Liver (tissue), 9 donors: ENCODE data around the gene P2RX5. TPM values are rescaled to one million over a fixed set of nuclear protein-coding genes. Genes with fewer than 3 reads are reported as not detected.

ENCODE experiments used
- DNase-seq: peaks from one replicate; pipeline ENCODE4 v3.0.0-alpha.2; 2017; ENCODE audit warnings: low spot score
- H3K27ac ChIP-seq, 2 donors: one replicate each; pipeline ENCODE4 v1.7.0; 2013; ENCODE audit warnings: inconsistent platforms in 2 of 2, low read length in 2 of 2, control low read depth in 1 of 2, low read depth in 1 of 2, mild to moderate bottlenecking in 1 of 2
- H3K27me3 ChIP-seq, 4 donors: one replicate each; pipeline versions ENCODE4 v1.6.1 to v1.7.0; 2013; ENCODE audit warnings: low read length in 3 of 4, inconsistent platforms in 1 of 4, mild to moderate bottlenecking in 1 of 4, moderate library complexity in 1 of 4; ENCODE audit not compliant: control insufficient read depth in 4 of 4, insufficient read depth in 4 of 4
- H3K36me3 ChIP-seq, 4 donors: one replicate each; pipeline versions ENCODE4 v1.6.1 to v1.7.0; 2013; ENCODE audit warnings: low read length in 3 of 4, mild to moderate bottlenecking in 3 of 4, low read depth in 1 of 4, moderate library complexity in 1 of 4; ENCODE audit not compliant: control insufficient read depth in 4 of 4, insufficient read depth in 3 of 4
- H3K4me1 ChIP-seq, 4 donors: one replicate each; pipeline versions ENCODE4 v1.6.1 to v1.7.0; 2013; ENCODE audit warnings: low read length in 3 of 4, mild to moderate bottlenecking in 3 of 4, moderate library complexity in 1 of 4; ENCODE audit not compliant: control insufficient read depth in 4 of 4, insufficient read depth in 4 of 4
- H3K4me3 ChIP-seq, 3 donors: one replicate each; pipeline versions ENCODE4 v1.6.1 to v1.7.0; 2013; ENCODE audit warnings: low read length in 3 of 3, control low read depth in 1 of 3, low read depth in 1 of 3, mild to moderate bottlenecking in 1 of 3
- H3K9ac ChIP-seq, 2 donors: one replicate each; pipeline ENCODE4 v1.7.0; 2013; ENCODE audit warnings: low read length in 2 of 2, mild to moderate bottlenecking in 2 of 2, moderate library complexity in 2 of 2, control low read depth in 1 of 2, low read depth in 1 of 2
- H3K9me3 ChIP-seq, 4 donors: one replicate each; pipeline versions ENCODE4 v1.6.1 to v1.7.0; 2013; ENCODE audit warnings: low read length in 3 of 4; ENCODE audit not compliant: control insufficient read depth in 4 of 4
- ATF3 ChIP-seq: IDR thresholded peaks from 2 replicates; pipeline ENCODE4 v1.6.1; 2016; ENCODE audit warnings: antibody characterized with exemption
- CTCF ChIP-seq: fragments of 150-350 bp; IDR thresholded peaks from 2 replicates; pipeline ENCODE4 v1.5.1; 2017; ENCODE audit warnings: improper control_type of control experiment, low read depth, low read length; ENCODE audit not compliant: missing input control
- EGR1 ChIP-seq, 2 donors: IDR thresholded peaks; 2 replicates each; pipeline ENCODE4 v1.6.1; 2016 to 2018; ENCODE audit warnings: antibody characterized with exemption in 2 of 2, low read depth in 2 of 2
- FOXA1 ChIP-seq: IDR thresholded peaks from 2 replicates; pipeline ENCODE4 v1.6.1; 2016; ENCODE audit warnings: antibody characterized with exemption
- FOXA2 ChIP-seq: IDR thresholded peaks from 2 replicates; pipeline ENCODE4 v1.6.1; 2016; ENCODE audit warnings: antibody characterized with exemption
- GABPA ChIP-seq, 2 donors: IDR thresholded peaks in 1 of 2; conservative IDR thresholded peaks in 1 of 2; 2 replicates each; pipeline ENCODE4 v1.6.1; 2016; ENCODE audit warnings: antibody characterized with exemption in 2 of 2, mild to moderate bottlenecking in 1 of 2, moderate library complexity in 1 of 2
- HNF4G ChIP-seq: IDR thresholded peaks from 2 replicates; pipeline ENCODE4 v1.6.1; 2016; ENCODE audit warnings: antibody characterized with exemption
- JUND ChIP-seq, 2 donors: IDR thresholded peaks; 2 replicates each; pipeline ENCODE4 v1.6.1; 2016; ENCODE audit warnings: antibody characterized with exemption in 2 of 2
- MAX ChIP-seq: IDR thresholded peaks from 2 replicates; pipeline ENCODE4 v1.6.1; 2016; ENCODE audit warnings: antibody characterized with exemption
- NR2F2 ChIP-seq: IDR thresholded peaks from 2 replicates; pipeline ENCODE4 v1.6.1; 2016; ENCODE audit warnings: antibody characterized with exemption
- RAD21 ChIP-seq, 2 donors: IDR thresholded peaks; 2 replicates each; pipeline ENCODE4 v1.6.1; 2016; ENCODE audit warnings: antibody characterized with exemption in 2 of 2, mild to moderate bottlenecking in 2 of 2
- REST ChIP-seq: IDR thresholded peaks from 2 replicates; pipeline ENCODE4 v1.6.1; 2016; ENCODE audit warnings: antibody characterized with exemption, mild to moderate bottlenecking
- RXRA ChIP-seq, 2 donors: IDR thresholded peaks; 2 replicates each; pipeline ENCODE4 v1.6.1; 2017 to 2018; ENCODE audit warnings: antibody characterized with exemption in 2 of 2, mild to moderate bottlenecking in 1 of 2
- TAF1 ChIP-seq: conservative IDR thresholded peaks from 2 replicates; pipeline ENCODE4 v1.6.1; 2016; ENCODE audit warnings: antibody characterized with exemption, mild to moderate bottlenecking
- YY1 ChIP-seq: IDR thresholded peaks from 2 replicates; pipeline ENCODE4 v1.6.1; 2016; ENCODE audit warnings: antibody characterized with exemption, mild to moderate bottlenecking
- ZBTB33 ChIP-seq: IDR thresholded peaks from 2 replicates; pipeline ENCODE4 v1.6.1; 2016; ENCODE audit warnings: antibody characterized with exemption
- WGBS: extraction: QIAGEN DNeasy Blood & Tissue Kit; methylation state at CpG from one replicate; pipeline ENCODE4 v1.1.7; 2013; 5-methylcytosine and 5-hydroxymethylcytosine counted together
- polyA plus RNA-seq, 2 donors: library from polyadenylated mRNA; stranded (reverse) in 1 of 2; unstranded in 1 of 2; fragments of 200-250 nt in 1 of 2; fragments of >200 nt in 1 of 2; fragmentation: Nextera tagmentation in 1 of 2; extraction: Ambion mirVana in 1 of 2; gene quantifications; one replicate each; pipeline versions ENCODE4 v1.2.1 to v1.2.3, GENCODE V29; 2013 to 2015
- total RNA-seq, 2 donors: library from RNA; depleted of rRNA; stranded (reverse); fragments of >200 nt; gene quantifications; one replicate each; pipeline ENCODE4 v1.2.3, GENCODE V29; 2014
- donor health status: healthy.
- donor health status: healthy.
- donor health status: healthy.
- donor health status: healthy.
- donor health status: healthy.

Gene P2RX5
- total and polyA plus RNA-seq, 4 donors, result 0.31 to 1.8 (median 1.1) TPM

GRCh38 chr17:3723188-3723555 lies 27.2 kb upstream of the P2RX5 start:
- DNase-seq, result no peak
- TF ChIP-seq GABPA (IDR thresholded peaks at IDR 0.05 in 1 of 2, conservative IDR thresholded peaks at IDR 0.05 in 1 of 2) (no peak), RXRA (IDR thresholded peaks at IDR 0.05) (no peak), EGR1 (IDR thresholded peaks at IDR 0.05; ENCODE audit: low read depth in 2 of 2) (no peak), NR2F2 (no peak), RAD21 (IDR thresholded peaks at IDR 0.05) (no peak), FOXA1 (no peak)
- Histone ChIP-seq H3K9ac (peak overlapping the region; percentile 89 to 95), H3K36me3 (peaks cover 0 to 5% (median 2%) of the 10 kb centered on the region in 4 donors), H3K27me3 (no peaks in the 10 kb centered on the region), H3K27ac (peak overlapping the region; percentile 62 to 75), H3K9me3 (no peaks in the 10 kb centered on the region), H3K4me1 (peaks cover 8 to 21% (median 13%) of the 10 kb centered on the region in 4 donors), H3K4me3 (peak overlapping the region; percentile 61 to 92 (median 79))
- WGBS, result 2% methylated on average over 13 of the region's 13 CpGs

- no peak for DNase-seq
- 46% methylated on average over 6 of the region's 6 CpGs for WGBS
- TF ChIP-seq MAX, result no peak
- no peak for TF ChIP-seq ZBTB33
- no peak for TF ChIP-seq RXRA (IDR thresholded peaks at IDR 0.05)
- no peak for TF ChIP-seq HNF4G
- TF ChIP-seq FOXA2, result no peak
- TF ChIP-seq JUND (IDR thresholded peaks at IDR 0.05), result no peak
- TF ChIP-seq TAF1, result no peak
- no peak for TF ChIP-seq GABPA (IDR thresholded peaks at IDR 0.05 in 1 of 2, conservative IDR thresholded peaks at IDR 0.05 in 1 of 2)
- TF ChIP-seq CTCF, result no peak
- TF ChIP-seq YY1, result no peak
- no peak for TF ChIP-seq EGR1 (IDR thresholded peaks at IDR 0.05; ENCODE audit: low read depth in 2 of 2)
- no peak for TF ChIP-seq RAD21 (IDR thresholded peaks at IDR 0.05)
- no peak for TF ChIP-seq ATF3
- TF ChIP-seq REST, result no peak
- TF ChIP-seq FOXA1, result no peak
- Histone ChIP-seq H3K27ac (no peak overlapping the region), H3K4me3 (peak overlapping the region; percentile 61 to 92 (median 79)), H3K27me3 (no peaks in the 10 kb centered on the region), H3K9me3 (no peaks in the 10 kb centered on the region), H3K9ac (peak overlapping the region; percentile 89 to 95), H3K36me3 (peaks cover 0 to 6% (median 4%) of the 10 kb centered on the region in 4 donors), H3K4me1 (peaks cover 8 to 21% (median 13%) of the 10 kb centered on the region in 4 donors)
Measured at GRCh38 chr17:3722716-3723115, 26.8 kb upstream of the P2RX5 start.
